Nephron (organoid): Measurements from ENCODE around the gene FOXJ1.

Experiments used
- H3K27ac Mint-ChIP-seq, 3 experiments: 2 replicates each; pipeline ENCODE4 v1.8.0; 2020; ENCODE audit warnings: mixed read lengths in 3 of 3, mild to moderate bottlenecking in 2 of 3, moderate library complexity in 1 of 3
- H3K27me3 Mint-ChIP-seq: 2 replicates; pipeline ENCODE4 v1.8.0; 2021; ENCODE audit warnings: low read depth, mild to moderate bottlenecking, moderate library complexity, mixed read lengths
- H3K36me3 Mint-ChIP-seq: 2 replicates; pipeline ENCODE4 v1.8.0; 2020; ENCODE audit warnings: low read depth, mixed read lengths
- H3K4me1 Mint-ChIP-seq: 2 replicates; pipeline ENCODE4 v1.8.0; 2020; ENCODE audit warnings: mixed read lengths
- H3K4me3 Mint-ChIP-seq, 3 experiments: 2 replicates each; pipeline ENCODE4 v1.8.0; 2020; ENCODE audit warnings: mild to moderate bottlenecking in 3 of 3, mixed read lengths in 3 of 3, moderate library complexity in 2 of 3
- H3K9me3 Mint-ChIP-seq: 2 replicates; pipeline ENCODE4 v1.8.0; 2020; ENCODE audit warnings: mixed read lengths
- CTCF ChIP-seq, 3 experiments: fragments of 200-600 bp; sonication (generic); IDR thresholded peaks; one replicate each; pipeline ENCODE4 v1.5.0; 2021; ENCODE audit warnings: antibody characterized with exemption in 3 of 3; ENCODE audit not compliant: unreplicated experiment in 3 of 3

The FOXJ1 gene

GRCh38 chr17:76090517-76091129 is 50.4 kb downstream of the FOXJ1 start:
- Mint-ChIP-seq H3K9me3 (no peaks in the 10 kb centered on the region), H3K4me3 (no peak overlapping the region), H3K27me3 (no peaks in the 10 kb centered on the region), H3K4me1 (no peaks in the 10 kb centered on the region), H3K36me3 (peaks cover 41% of the 10 kb centered on the region), H3K27ac (no peak overlapping the region)
- TF ChIP-seq CTCF (IDR thresholded peaks at IDR 0.05; ENCODE audit: unreplicated experiment in 3 of 3): no peak

DNA sequence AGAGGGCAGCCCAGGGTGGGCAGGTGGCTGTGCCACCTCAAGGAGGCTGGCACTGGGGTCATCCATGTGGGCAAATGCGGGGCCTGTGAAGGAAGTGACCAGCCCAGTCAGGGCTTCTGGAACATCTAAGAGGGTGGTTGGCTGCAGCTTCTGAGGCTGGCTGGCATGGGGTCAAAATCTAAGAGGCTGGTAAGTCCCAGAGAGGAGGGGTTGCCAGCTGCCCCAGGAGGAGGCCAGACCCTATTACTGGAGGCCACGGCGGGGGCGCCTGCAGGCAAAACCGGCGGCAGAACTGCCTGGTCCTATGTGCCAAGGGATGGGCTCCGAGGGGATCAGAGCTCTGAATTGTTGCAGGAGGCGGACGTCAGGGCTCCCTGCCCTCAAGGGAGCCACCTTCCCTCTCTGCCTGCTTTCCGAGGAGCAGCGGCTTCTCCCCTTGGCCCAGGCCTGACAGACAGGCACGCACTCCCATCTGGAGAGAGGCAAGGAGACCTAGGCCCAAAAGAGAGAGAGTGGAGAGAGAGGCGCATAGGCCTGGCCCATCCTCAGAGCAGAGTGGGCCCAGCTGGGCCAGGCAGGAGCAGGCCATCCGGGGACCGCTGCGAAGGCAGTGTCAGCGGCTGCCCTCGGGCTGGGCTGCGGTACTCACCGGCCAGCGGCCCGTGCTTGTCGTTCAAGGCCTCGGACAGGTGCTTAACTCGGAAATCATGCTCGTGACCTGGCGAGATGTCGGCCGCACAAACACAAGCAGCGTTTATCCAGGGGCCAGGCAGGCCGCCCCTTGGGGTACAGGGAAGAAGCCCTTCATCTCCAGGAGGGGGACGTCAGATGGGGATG is 51.1 kb downstream of the FOXJ1 start:
- Mint-ChIP-seq H3K36me3 (peaks cover 42% of the 10 kb centered on the region), H3K4me1 (no peaks in the 10 kb centered on the region), H3K27ac (no peak overlapping the region), H3K9me3 (no peaks in the 10 kb centered on the region), H3K4me3 (no peak overlapping the region), H3K27me3 (no peaks in the 10 kb centered on the region)
- no peak for TF ChIP-seq CTCF (IDR thresholded peaks at IDR 0.05; ENCODE audit: unreplicated experiment in 3 of 3)

- Mint-ChIP-seq H3K36me3 (peaks cover 43% of the 10 kb centered on the region), H3K9me3 (no peaks in the 10 kb centered on the region), H3K4me1 (no peaks in the 10 kb centered on the region), H3K27me3 (no peaks in the 10 kb centered on the region), H3K27ac (no peak overlapping the region), H3K4me3 (no peak overlapping the region)
- no peak for TF ChIP-seq CTCF (IDR thresholded peaks at IDR 0.05; ENCODE audit: unreplicated experiment in 3 of 3)
These were observed 52.0 kb downstream of the FOXJ1 start for GRCh38 chr17:76088868-76089576.

DNA sequence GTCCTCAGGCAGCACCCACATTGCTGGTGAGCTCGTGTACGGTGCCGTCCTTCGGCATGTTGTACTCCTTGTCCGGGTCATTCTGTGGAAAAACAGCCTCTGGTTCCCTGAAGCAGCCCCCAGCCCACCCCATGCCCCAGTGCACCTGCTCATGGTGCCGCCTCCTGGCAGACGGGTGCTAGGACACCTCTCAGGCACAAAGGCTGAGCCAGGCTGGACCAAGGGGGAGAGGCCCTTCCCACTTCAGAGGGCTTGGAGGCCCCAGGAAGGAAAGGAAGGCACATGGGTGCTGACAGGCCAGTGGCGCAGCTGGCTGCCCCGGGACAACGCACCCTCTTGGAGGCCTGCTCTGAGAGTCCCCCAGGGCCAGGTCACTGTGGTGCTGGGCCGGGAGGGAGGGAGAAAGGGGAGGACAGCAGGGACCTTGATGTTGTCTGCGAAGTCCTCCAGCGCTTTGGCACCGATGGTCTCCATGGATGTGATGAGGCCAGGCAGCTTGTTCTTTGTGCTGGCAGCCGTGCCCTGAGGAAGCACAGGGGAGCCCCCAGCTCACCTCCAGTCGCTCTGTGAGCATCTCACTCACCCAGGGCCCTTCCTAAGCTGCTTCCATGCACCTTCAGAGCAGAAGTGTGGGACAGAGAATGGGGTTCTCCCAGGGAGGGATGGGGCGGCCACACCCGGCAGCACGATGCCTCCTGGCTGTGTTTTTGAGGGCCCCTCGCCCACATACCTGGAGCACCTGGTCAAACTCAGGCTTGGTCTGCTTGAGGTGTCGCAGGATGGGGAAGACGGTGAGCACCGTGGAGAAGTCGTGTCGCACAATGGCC is 52.8 kb downstream of the FOXJ1 start:
- H3K36me3 Mint-ChIP-seq: peaks cover 38% of the 10 kb centered on the region
- no peaks in the 10 kb centered on the region for H3K4me1 Mint-ChIP-seq
- no peak overlapping the region for H3K27ac Mint-ChIP-seq
- no peaks in the 10 kb centered on the region for H3K9me3 Mint-ChIP-seq
- H3K27me3 Mint-ChIP-seq: no peaks in the 10 kb centered on the region
- no peak overlapping the region for H3K4me3 Mint-ChIP-seq
- peak in 2 of 3 experiments; percentile 10 to 14 for TF ChIP-seq CTCF (IDR thresholded peaks at IDR 0.05; ENCODE audit: unreplicated experiment in 3 of 3)

DNA sequence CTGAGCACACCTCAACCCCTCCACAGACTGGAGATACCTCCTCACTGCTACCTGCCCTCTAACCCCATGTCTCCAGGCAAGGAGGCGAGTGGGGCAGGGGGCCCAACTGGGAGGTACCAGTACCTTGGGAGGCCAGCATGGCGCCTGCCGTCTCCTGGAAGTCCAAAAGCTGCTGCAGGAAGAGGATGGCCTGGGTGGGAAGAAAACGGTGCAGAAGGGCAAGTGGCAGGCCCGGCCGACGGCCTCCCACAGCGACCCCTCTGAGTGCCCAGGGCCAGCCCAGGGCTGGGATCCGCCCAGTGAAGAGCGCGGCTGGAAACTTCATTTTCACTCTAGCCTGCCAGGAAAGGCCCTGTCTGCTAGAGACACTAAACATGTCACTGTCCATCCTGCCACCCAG is 53.5 kb downstream of the FOXJ1 start:
- Mint-ChIP-seq H3K4me3 (no peak overlapping the region), H3K4me1 (peaks cover 4% of the 10 kb centered on the region), H3K27me3 (no peaks in the 10 kb centered on the region), H3K27ac (no peak overlapping the region), H3K36me3 (peaks cover 38% of the 10 kb centered on the region), H3K9me3 (no peaks in the 10 kb centered on the region)
- TF ChIP-seq CTCF (IDR thresholded peaks at IDR 0.05; ENCODE audit: unreplicated experiment in 3 of 3): no peak
